Calu3 (cell line): ENCODE data around the gene CCR5. TPM values are rescaled to one million over a fixed set of nuclear protein-coding genes. Genes with fewer than 3 reads are reported as not detected.

Experiments used
- BruUV-seq: library from RNA; stranded (reverse); fragments of 400-500 nt; replicated peaks from 2 replicates; lab custom pipeline; 2021; lab: Mats Ljungman, UMichigan
- CTCF ChIA-PET: fragments of 300-600 bp; sonication (Branson Sonifier 250); formaldehyde crosslinking; loops from one replicate; lab custom pipeline; 2022; ENCODE audit warnings: antibody characterized with exemption; lab: Charles Lee
- DNase-seq: peaks from one replicate; pipeline ENCODE4 v3.0.0; 2022
- H3K27ac Mint-ChIP-seq: one replicate; pipeline ENCODE4 v1.8.0; 2022; ENCODE audit warnings: mixed read lengths; ENCODE audit not compliant: unreplicated experiment
- H3K27me3 Mint-ChIP-seq: one replicate; pipeline ENCODE4 v1.8.0; 2022; ENCODE audit warnings: mixed read lengths; ENCODE audit not compliant: unreplicated experiment
- H3K36me3 Mint-ChIP-seq: one replicate; pipeline ENCODE4 v1.8.0; 2022; ENCODE audit warnings: mild to moderate bottlenecking, moderate library complexity, mixed read lengths; ENCODE audit not compliant: insufficient read depth, unreplicated experiment
- H3K4me1 Mint-ChIP-seq: one replicate; pipeline ENCODE4 v1.8.0; 2022; ENCODE audit warnings: mild to moderate bottlenecking, low read depth, mixed read lengths; ENCODE audit not compliant: unreplicated experiment
- H3K4me3 Mint-ChIP-seq: one replicate; pipeline ENCODE4 v1.8.0; 2022; ENCODE audit warnings: mild to moderate bottlenecking, low read depth, moderate library complexity, mixed read lengths; ENCODE audit not compliant: unreplicated experiment
- H3K9me3 Mint-ChIP-seq: one replicate; pipeline ENCODE4 v1.8.0; 2022; ENCODE audit warnings: low read depth, mixed read lengths; ENCODE audit not compliant: unreplicated experiment
- intact Hi-C: fragments of 100-400 bp; cut with micrococcal nuclease; formaldehyde crosslinking; loops from one replicate; pipeline ENCODE4 v1.10.0; 2022; ENCODE audit not compliant: unreplicated experiment
- total RNA-seq: library from RNA; stranded (reverse); gene quantifications from 2 replicates; pipeline ENCODE4 v1.2.3, GENCODE V29; 2022
- TF ChIP-seq, protein P1 (sequence below): fragments of 200-600 bp; IDR thresholded peaks from one replicate; pipeline ENCODE4 v1.8.0; 2022; ENCODE audit warnings: antibody characterized with exemption; ENCODE audit not compliant: unreplicated experiment

CCR5 gene
- total RNA-seq, 1 experiment from 2014 or later, result not detected

DNA sequence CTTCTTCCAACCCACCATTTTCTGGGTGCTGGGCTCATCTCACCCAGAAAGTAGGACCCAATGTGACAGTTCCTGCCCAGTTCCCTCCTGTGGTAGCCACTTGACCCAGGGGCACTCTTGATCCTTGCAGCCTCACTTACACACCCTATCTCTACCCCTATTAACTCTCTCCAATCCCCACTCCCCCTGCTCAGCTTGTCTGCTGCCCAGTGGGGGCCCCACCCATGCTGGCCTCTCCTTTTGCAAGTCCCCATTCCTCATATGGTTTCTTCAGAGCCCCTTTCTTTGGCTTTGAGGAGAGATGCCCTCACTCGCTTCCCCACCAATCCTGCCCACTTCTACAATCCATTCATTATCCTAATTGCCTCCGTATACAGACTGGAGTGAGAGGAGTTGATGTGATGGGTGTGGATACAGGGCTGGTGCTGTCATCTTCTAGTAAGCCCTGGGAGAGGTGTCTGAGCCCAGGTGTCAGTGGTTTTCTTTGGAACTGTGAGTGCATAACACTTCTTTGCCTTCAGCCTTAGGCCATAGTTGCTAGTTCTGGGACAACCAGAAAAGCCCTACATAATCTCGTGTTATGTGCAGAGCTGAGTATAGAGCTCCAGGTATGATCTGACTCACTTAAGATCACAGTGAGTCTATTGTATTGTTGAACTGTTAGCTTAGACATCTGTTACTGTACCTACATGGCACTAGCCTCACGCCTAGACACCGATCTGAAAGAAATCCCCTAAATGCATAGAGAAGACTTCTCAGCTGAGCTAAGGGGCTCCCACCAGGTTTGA is 4.8 kb upstream of the CCR5 start:
- no peaks in the 10 kb centered on the region for H3K9me3 Mint-ChIP-seq
- no peaks in the 10 kb centered on the region for H3K4me1 Mint-ChIP-seq
- BruUV-seq, result no TSS peak
- DNase-seq, result no peak
- H3K4me3 Mint-ChIP-seq, result no peak overlapping the region
- H3K27ac Mint-ChIP-seq, result no peak overlapping the region
- TF ChIP-seq, protein P1, sequence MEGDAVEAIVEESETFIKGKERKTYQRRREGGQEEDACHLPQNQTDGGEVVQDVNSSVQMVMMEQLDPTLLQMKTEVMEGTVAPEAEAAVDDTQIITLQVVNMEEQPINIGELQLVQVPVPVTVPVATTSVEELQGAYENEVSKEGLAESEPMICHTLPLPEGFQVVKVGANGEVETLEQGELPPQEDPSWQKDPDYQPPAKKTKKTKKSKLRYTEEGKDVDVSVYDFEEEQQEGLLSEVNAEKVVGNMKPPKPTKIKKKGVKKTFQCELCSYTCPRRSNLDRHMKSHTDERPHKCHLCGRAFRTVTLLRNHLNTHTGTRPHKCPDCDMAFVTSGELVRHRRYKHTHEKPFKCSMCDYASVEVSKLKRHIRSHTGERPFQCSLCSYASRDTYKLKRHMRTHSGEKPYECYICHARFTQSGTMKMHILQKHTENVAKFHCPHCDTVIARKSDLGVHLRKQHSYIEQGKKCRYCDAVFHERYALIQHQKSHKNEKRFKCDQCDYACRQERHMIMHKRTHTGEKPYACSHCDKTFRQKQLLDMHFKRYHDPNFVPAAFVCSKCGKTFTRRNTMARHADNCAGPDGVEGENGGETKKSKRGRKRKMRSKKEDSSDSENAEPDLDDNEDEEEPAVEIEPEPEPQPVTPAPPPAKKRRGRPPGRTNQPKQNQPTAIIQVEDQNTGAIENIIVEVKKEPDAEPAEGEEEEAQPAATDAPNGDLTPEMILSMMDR, result no peak
- H3K36me3 Mint-ChIP-seq, result no peaks in the 10 kb centered on the region
- H3K27me3 Mint-ChIP-seq, result peaks cover 54% of the 10 kb centered on the region
- intact Hi-C loops, result no loop called here
- CTCF ChIA-PET, result interaction anchor here (0.5 kb wide), 1 partner anchor 887 kb away, joined by 3 read pairs; no protein-coding TSS in a partner anchor

DNA sequence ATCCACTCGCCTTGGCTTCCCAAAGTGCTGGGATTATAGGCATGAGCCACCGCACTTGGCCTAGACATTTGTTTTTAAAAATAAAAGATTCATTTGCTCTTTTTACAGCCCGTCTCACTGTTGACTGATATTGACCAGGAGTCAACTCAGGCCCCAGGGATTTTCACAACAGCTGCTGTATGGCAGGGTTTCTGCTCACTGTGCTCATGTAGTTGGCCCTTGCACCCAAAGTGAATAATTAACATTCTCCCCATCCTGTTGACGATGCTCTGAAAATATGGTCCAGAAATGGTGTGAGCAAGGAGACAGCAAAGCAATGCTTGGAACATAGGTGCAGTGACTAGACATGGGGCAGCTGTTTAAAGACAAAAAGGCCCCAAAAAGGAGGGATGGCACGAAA is 2.9 kb upstream of the CCR5 start:
- TF ChIP-seq, protein P1, result no peak
- no peak overlapping the region for H3K4me3 Mint-ChIP-seq
- intact Hi-C loops, result loop anchor here (2.0 kb wide), 1 partner anchor 153 kb away; no protein-coding TSS in a partner anchor
- no peak for DNase-seq
- peaks cover 66% of the 10 kb centered on the region for H3K27me3 Mint-ChIP-seq
- no peak overlapping the region for H3K27ac Mint-ChIP-seq
- no TSS peak for BruUV-seq
- no peaks in the 10 kb centered on the region for H3K9me3 Mint-ChIP-seq
- no peaks in the 10 kb centered on the region for H3K36me3 Mint-ChIP-seq
- CTCF ChIA-PET, result interaction anchor here (1.7 to 1.9 kb wide), 2 partner anchors 91 to 153 kb away, joined by 6 to 8 read pairs; no protein-coding TSS in a partner anchor
- H3K4me1 Mint-ChIP-seq, result peaks cover 1% of the 10 kb centered on the region

DNA sequence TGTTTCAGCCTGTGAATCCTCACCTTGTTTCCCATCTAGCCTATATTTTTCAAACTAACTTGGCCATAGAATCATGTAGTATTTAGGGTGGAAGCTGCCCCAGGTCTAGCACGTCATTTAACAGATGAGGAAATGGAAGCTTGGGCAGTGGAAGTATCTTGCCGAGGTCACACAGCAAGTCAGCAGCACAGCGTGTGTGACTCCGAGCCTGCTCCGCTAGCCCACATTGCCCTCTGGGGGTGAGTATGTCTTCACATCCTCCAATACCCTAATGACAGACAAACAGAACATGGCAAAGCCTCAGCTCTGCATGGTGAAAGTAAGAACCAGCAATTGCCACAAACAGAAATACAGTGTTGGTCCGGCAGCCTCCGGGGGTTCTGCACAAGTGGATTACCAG is 2.2 kb upstream of the CCR5 start:
- no peak overlapping the region for H3K27ac Mint-ChIP-seq
- no TSS peak for BruUV-seq
- H3K27me3 Mint-ChIP-seq, result peaks cover 73% of the 10 kb centered on the region
- intact Hi-C loops, result loop anchor here (2.0 kb wide), 1 partner anchor 154 kb away; no protein-coding TSS in a partner anchor
- no peaks in the 10 kb centered on the region for H3K9me3 Mint-ChIP-seq
- no peak overlapping the region for H3K4me3 Mint-ChIP-seq
- CTCF ChIA-PET, result interaction anchor here (0.5 to 2.0 kb wide), 8 partner anchors 9 to 280 kb away, joined by 3 to 8 read pairs (median 4); partner anchors contain the start of gene CCR1
- DNase-seq, result peak; percentile 52
- TF ChIP-seq, protein P1, result no peak
- H3K4me1 Mint-ChIP-seq, result peaks cover 8% of the 10 kb centered on the region
- H3K36me3 Mint-ChIP-seq, result no peaks in the 10 kb centered on the region

DNA sequence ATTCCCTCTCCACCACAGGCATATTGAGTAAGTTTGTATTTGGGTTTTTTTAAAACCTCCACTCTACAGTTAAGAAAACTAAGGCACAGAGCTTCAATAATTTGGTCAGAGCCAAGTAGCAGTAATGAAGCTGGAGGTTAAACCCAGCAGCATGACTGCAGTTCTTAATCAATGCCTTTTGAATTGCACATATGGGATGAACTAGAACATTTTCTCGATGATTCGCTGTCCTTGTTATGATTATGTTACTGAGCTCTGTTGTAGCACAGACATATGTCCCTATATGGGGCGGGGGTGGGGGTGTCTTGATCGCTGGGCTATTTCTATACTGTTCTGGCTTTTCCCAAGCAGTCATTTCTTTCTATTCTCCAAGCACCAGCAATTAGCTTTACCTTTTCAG is 1.6 kb upstream of the CCR5 start:
- H3K4me1 Mint-ChIP-seq, result peaks cover 8% of the 10 kb centered on the region
- DNase-seq, result no peak
- TF ChIP-seq, protein P1, result no peak
- CTCF ChIA-PET, result interaction anchor here (0.5 to 2.0 kb wide), 8 partner anchors 8 to 280 kb away, joined by 3 to 7 read pairs (median 4); partner anchors contain the start of gene CCR1
- no peak overlapping the region for H3K27ac Mint-ChIP-seq
- no TSS peak for BruUV-seq
- peaks cover 74% of the 10 kb centered on the region for H3K27me3 Mint-ChIP-seq
- H3K9me3 Mint-ChIP-seq, result no peaks in the 10 kb centered on the region
- H3K36me3 Mint-ChIP-seq, result no peaks in the 10 kb centered on the region
- intact Hi-C loops, result loop anchor here (2.0 kb wide), 1 partner anchor 154 kb away; no protein-coding TSS in a partner anchor
- H3K4me3 Mint-ChIP-seq, result no peak overlapping the region
